CD14-positive monocyte (primary cell): Measurements from ENCODE around the gene LSS. TPM values are rescaled to one million over a fixed set of nuclear protein-coding genes. Genes with fewer than 3 reads are reported as not detected.
"Not testable (repeated sequence)": the region's sequence is repeated elsewhere in the genome, so short reads cannot be mapped to it uniquely, and the experiment has no call there.

Source experiments
- DNase-seq, 3 donors: peaks; one replicate each; pipeline ENCODE4 v3.0.0-alpha.2; 2011 to 2022
- H2AFZ ChIP-seq: 2 replicates; pipeline ENCODE4 v1.6.0; 2012; ENCODE audit warnings: mild to moderate bottlenecking, low read depth, low read length, inconsistent platforms; ENCODE audit not compliant: insufficient read depth, poor library complexity, severe bottlenecking
- H3K27ac ChIP-seq, 2 donors: 1 replicate in 1 of 2; 2 replicates in 1 of 2; pipeline ENCODE4 v1.5.1; 2012 to 2013; ENCODE audit warnings: low read length in 2 of 2, control low read depth in 1 of 2, inconsistent platforms in 1 of 2, low read depth in 1 of 2, mild to moderate bottlenecking in 1 of 2
- H3K27me3 ChIP-seq, 2 donors: one replicate each; pipeline versions ENCODE4 v1.6.0 to v1.6.1; 2011 to 2013; ENCODE audit warnings: low read length in 2 of 2; ENCODE audit not compliant: control insufficient read depth in 2 of 2, insufficient read depth in 2 of 2
- H3K36me3 ChIP-seq, 2 donors: replicated peaks in 1 of 2; 1 replicate in 1 of 2; 2 replicates in 1 of 2; pipeline versions ENCODE4 v1.5.1 to v1.6.1; 2012 to 2013; ENCODE audit warnings: low read length in 2 of 2, control low read depth in 1 of 2, inconsistent platforms in 1 of 2, mild to moderate bottlenecking in 1 of 2; ENCODE audit not compliant: insufficient read depth in 2 of 2, control insufficient read depth in 1 of 2
- H3K4me1 ChIP-seq, 2 donors: 1 replicate in 1 of 2; 2 replicates in 1 of 2; pipeline versions ENCODE4 v1.5.1 to v1.6.1; 2012 to 2013; ENCODE audit warnings: low read length in 2 of 2, control low read depth in 1 of 2, inconsistent platforms in 1 of 2, mild to moderate bottlenecking in 1 of 2, moderate library complexity in 1 of 2; ENCODE audit not compliant: insufficient read depth in 2 of 2, control insufficient read depth in 1 of 2
- H3K4me2 ChIP-seq: replicated peaks from 2 replicates; pipeline ENCODE3; 2012; ENCODE audit warnings: low read length, moderate library complexity, mild to moderate bottlenecking; ENCODE audit not compliant: poor library complexity, severe bottlenecking; ENCODE audit errors: extremely low read depth
- H3K4me3 ChIP-seq, 3 experiments: fragments of 200-600 bp in 1 of 3; sonication (generic) in 1 of 3; replicated peaks in 1 of 3; 1 replicate in 2 of 3; 2 replicates in 1 of 3; pipeline ENCODE4 v1.5.1; 2011 to 2013; ENCODE audit warnings: low read length in 3 of 3, mild to moderate bottlenecking in 3 of 3, control low read depth in 2 of 3, low read depth in 2 of 3, inconsistent platforms in 1 of 3, moderate library complexity in 1 of 3
- H3K79me2 ChIP-seq: 2 replicates; pipeline ENCODE4 v1.6.0; 2012; ENCODE audit warnings: mild to moderate bottlenecking, control low read depth, inconsistent platforms, low read length, moderate library complexity; ENCODE audit not compliant: insufficient read depth
- H3K9ac ChIP-seq: 2 replicates; pipeline ENCODE4 v1.6.0; 2017; ENCODE audit warnings: low read length, mild to moderate bottlenecking; ENCODE audit not compliant: insufficient read depth, poor library complexity, severe bottlenecking
- H3K9me3 ChIP-seq, 2 donors: replicated peaks in 1 of 2; 1 replicate in 1 of 2; 2 replicates in 1 of 2; pipeline versions ENCODE4 v1.5.1 to v1.6.1; 2012 to 2013; ENCODE audit warnings: low read length in 2 of 2, control low read depth in 1 of 2; ENCODE audit not compliant: control insufficient read depth in 1 of 2, insufficient read depth in 1 of 2
- H4K20me1 ChIP-seq: 2 replicates; pipeline ENCODE4 v1.6.0; 2012; ENCODE audit warnings: mild to moderate bottlenecking, low read length, control low read depth, moderate library complexity; ENCODE audit not compliant: insufficient read depth
- H3K27ac Mint-ChIP-seq, 7 donors: one replicate each; pipeline ENCODE4 v1.8.0; 2020; ENCODE audit warnings: mild to moderate bottlenecking in 7 of 7, mixed read lengths in 7 of 7, moderate library complexity in 6 of 7, inconsistent platforms in 2 of 7
- H3K27me3 Mint-ChIP-seq, 3 donors: one replicate each; pipeline ENCODE4 v1.8.0; 2021 to 2022; ENCODE audit warnings: low read depth in 3 of 3, mild to moderate bottlenecking in 3 of 3, mixed read lengths in 3 of 3, moderate library complexity in 3 of 3, inconsistent platforms in 1 of 3
- H3K36me3 Mint-ChIP-seq, 2 donors: one replicate each; pipeline ENCODE4 v1.8.0; 2020; ENCODE audit warnings: mixed read lengths in 2 of 2, inconsistent platforms in 1 of 2, mild to moderate bottlenecking in 1 of 2
- H3K4me1 Mint-ChIP-seq: one replicate; pipeline ENCODE4 v1.8.0; 2020; ENCODE audit warnings: mild to moderate bottlenecking, mixed read lengths
- H3K4me3 Mint-ChIP-seq, 2 donors: one replicate each; pipeline ENCODE4 v1.8.0; 2020; ENCODE audit warnings: mild to moderate bottlenecking in 2 of 2, mixed read lengths in 2 of 2, moderate library complexity in 1 of 2
- H3K9me3 Mint-ChIP-seq, 7 donors: one replicate each; pipeline ENCODE4 v1.8.0; 2020 to 2022; ENCODE audit warnings: mixed read lengths in 7 of 7, mild to moderate bottlenecking in 6 of 7, moderate library complexity in 6 of 7, inconsistent platforms in 2 of 7
- CTCF ChIP-seq: fragments of 200-600 bp; IDR thresholded peaks from one replicate; pipeline ENCODE4 v1.8.0; 2022; ENCODE audit warnings: antibody characterized with exemption, mild to moderate bottlenecking
- WGBS: methylation state at CpG from one replicate; pipeline ENCODE4 v1.1.5; 2013; ENCODE audit warnings: missing lambda C conversion rate; ENCODE audit not compliant: insufficient coverage; 5-methylcytosine and 5-hydroxymethylcytosine counted together
- intact Hi-C, 2 donors: fragments of 100-400 bp; cut with micrococcal nuclease; formaldehyde crosslinking; loops; one replicate each; pipeline versions ENCODE4 v1.15.0 to v1.15.1; 2023
- polyA plus RNA-seq, 3 donors: library from polyadenylated mRNA; depleted of rRNA in 1 of 3; unstranded in 2 of 3; stranded (reverse) in 1 of 3; fragments of 300-500 nt in 2 of 3; fragments of >200 nt in 1 of 3; fragmentation: Illumina TruSeq in 2 of 3; gene quantifications; 1 replicate in 2 of 3; 2 replicates in 1 of 3; pipeline ENCODE4 v1.2.3, GENCODE V29; 2012 to 2021

LSS gene
- polyA plus RNA-seq, 3 donors: 4.1 to 20.0 (median 4.9) TPM

- Histone ChIP-seq H4K20me1 (no peaks in the 10 kb centered on the region), H3K9ac (peak overlapping the region; percentile 28), H3K4me3 (peak overlapping the region in 1 of 3 experiments; percentile 90), H3K27me3 (no peaks in the 10 kb centered on the region), H3K27ac (no peak overlapping the region), H3K36me3 (no peaks in the 10 kb centered on the region), H3K4me1 (peaks cover 17 to 24% of the 10 kb centered on the region in 2 donors), H3K4me2 (peak overlapping the region; percentile 89), H3K79me2 (peaks cover 4% of the 10 kb centered on the region), H2AFZ (no peak overlapping the region), H3K9me3 (no peaks in the 10 kb centered on the region)
- Mint-ChIP-seq H3K36me3 (peaks cover 12% of the 10 kb centered on the region in 2 donors), H3K27ac (peak overlapping the region in 2 of 7 donors; percentile 36 to 72), H3K4me3 (peak overlapping the region; percentile 80 to 88), H3K9me3 (peaks cover 0 to 7% (median 1%) of the 10 kb centered on the region in 7 donors), H3K4me1 (peaks cover 34% of the 10 kb centered on the region), H3K27me3 (peaks cover 2 to 7% (median 2%) of the 10 kb centered on the region in 3 donors)
- 87% methylated on average over 3 of the region's 4 CpGs for whole genome bisulfite sequencing
- intact Hi-C loops: loop anchor here (2.0 to 5.0 kb wide), 3 partner anchors 45 to 98 kb away; partner anchors contain the start of genes PCNT (in 2 of the 2), C21orf58 (in 1 of the 2) and SPATC1L (in 1 of the 2)
- TF ChIP-seq CTCF: no peak
- peak in 1 of 3 donors; percentile 45 for DNase-seq
Observed at GRCh38 chr21:46226920-46227599, 1.5 kb downstream of the LSS start.

GRCh38 chr21:46226146-46226545 lies 2.4 kb downstream of the LSS start:
- Histone ChIP-seq H3K27ac (no peak overlapping the region), H3K4me1 (peaks cover 17 to 24% of the 10 kb centered on the region in 2 donors), H3K27me3 (no peaks in the 10 kb centered on the region), H3K4me2 (no peak overlapping the region), H3K4me3 (no peak overlapping the region), H3K9me3 (no peaks in the 10 kb centered on the region), H3K9ac (no peak overlapping the region), H3K79me2 (peaks cover 4% of the 10 kb centered on the region), H3K36me3 (peaks cover 0 to 5% of the 10 kb centered on the region in 2 donors), H4K20me1 (no peaks in the 10 kb centered on the region), H2AFZ (no peak overlapping the region)
- Mint-ChIP-seq H3K27me3 (peaks cover 2 to 7% (median 2%) of the 10 kb centered on the region in 3 donors), H3K9me3 (peaks cover 0 to 7% (median 1%) of the 10 kb centered on the region in 7 donors), H3K27ac (no peak overlapping the region), H3K4me3 (no peak overlapping the region), H3K4me1 (peaks cover 31% of the 10 kb centered on the region), H3K36me3 (peaks cover 7 to 13% of the 10 kb centered on the region in 2 donors)
- no peak for DNase-seq
- no peak for TF ChIP-seq CTCF
- 100% methylated on average over 1 of the region's 1 CpG for WGBS
- intact Hi-C loops: loop anchor here (2.0 to 5.0 kb wide), 3 partner anchors 44 to 99 kb away; partner anchors contain the start of genes PCNT (in 2 of the 2), C21orf58 (in 1 of the 2) and SPATC1L (in 1 of the 2)

- H3K4me1 Mint-ChIP-seq: peaks cover 20% of the 10 kb centered on the region
- H3K27me3 Mint-ChIP-seq, H3K9me3 ChIP-seq, H3K27me3 ChIP-seq, H3K4me3 Mint-ChIP-seq, H3K9me3 Mint-ChIP-seq, H3K4me3 ChIP-seq, H3K27ac ChIP-seq, H2AFZ ChIP-seq, H3K9ac ChIP-seq, H4K20me1 ChIP-seq, H3K79me2 ChIP-seq, DNase-seq, H3K4me2 ChIP-seq, intact Hi-C loops: not testable (repeated sequence)
- Histone ChIP-seq H3K36me3 (peaks cover 0 to 16% of the 10 kb centered on the region in 2 donors), H3K4me1 (peaks cover 10 to 15% of the 10 kb centered on the region in 2 donors)
- peaks cover 18 to 19% of the 10 kb centered on the region in 2 donors for H3K36me3 Mint-ChIP-seq
- 98% methylated on average over 15 of the region's 18 CpGs for WGBS
- H3K27ac Mint-ChIP-seq: peak overlapping the region in 1 of 7 donors; percentile 62
Observed at GRCh38 chr21:46223661-46224060, 4.9 kb downstream of the LSS start.
